Glomerular endothelial cell (primary cell): ENCODE results near the gene SHF. TPM values are rescaled to one million over a fixed set of nuclear protein-coding genes. Genes with fewer than 3 reads are reported as not detected.
A peak's percentile ranks its signal among the peaks of the same experiment; 100 is the strongest.

Experiments
- DNase-seq: peaks from one replicate; pipeline ENCODE4 v3.0.0-alpha.2; 2011; ENCODE audit warnings: low read depth, low spot score; ENCODE audit errors: extremely low read depth
- total RNA-seq: library from RNA; depleted of rRNA; stranded (reverse); fragments of >200 nt; gene quantifications from 2 replicates; pipeline ENCODE4 v1.2.3, GENCODE V29; 2015

Gene SHF
- total RNA-seq, 1 donor from 2014 or later = 1.9 TPM

GRCh38 chr15:45200001-45200798 is 12.4 kb upstream of the SHF start:
- peak; percentile 81 for DNase-seq

- no peak for DNase-seq
Observed at GRCh38 chr15:45199136-45199810, 11.5 kb upstream of the SHF start.

GRCh38 chr15:45198337-45199135 is 10.8 kb upstream of the SHF start:
- DNase-seq = peak; percentile 95

DNA sequence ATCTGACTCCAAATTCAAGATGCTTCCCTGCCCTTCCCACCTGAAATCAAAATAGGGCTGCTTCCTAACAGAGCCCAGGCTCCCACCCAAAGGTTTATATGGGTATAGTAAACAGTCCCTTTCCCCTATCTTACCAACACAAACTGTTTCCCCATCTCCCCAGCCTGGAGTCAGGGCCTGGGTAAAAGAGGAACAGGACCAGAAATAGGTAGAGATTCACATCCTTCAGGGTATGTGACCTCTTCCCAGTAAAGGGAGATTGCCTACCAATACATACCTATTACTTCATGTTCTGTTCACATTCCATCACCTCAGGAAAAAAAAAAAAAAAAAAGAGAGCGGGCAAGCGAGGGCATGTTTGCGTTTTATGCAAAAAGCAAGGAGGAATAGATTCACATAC is 9.7 kb upstream of the SHF start:
- no peak for DNase-seq

- DNase-seq = no peak
Observed at GRCh38 chr15:45187578-45187893, 230 bp downstream of the SHF start.

- DNase-seq = no peak
Observed at GRCh38 chr15:45186771-45187577, 792 bp downstream of the SHF start.

GRCh38 chr15:45185903-45186770 is 1.6 kb downstream of the SHF start:
- no peak for DNase-seq

- DNase-seq = no peak
Observed at GRCh38 chr15:45185069-45185779, 2.5 kb downstream of the SHF start.

- DNase-seq = no peak
Observed at GRCh38 chr15:45184562-45185041, 3.2 kb downstream of the SHF start.

- no peak for DNase-seq
Observed at GRCh38 chr15:45183511-45183910, 4.3 kb downstream of the SHF start.

- no peak for DNase-seq
Observed at GRCh38 chr15:45182996-45183395, 4.8 kb downstream of the SHF start.

GRCh38 chr15:45181491-45182285 is 6.1 kb downstream of the SHF start:
- DNase-seq = no peak

GRCh38 chr15:45180648-45181436 is 6.9 kb downstream of the SHF start:
- no peak for DNase-seq

- DNase-seq = no peak
Observed at GRCh38 chr15:45180201-45180600, 7.6 kb downstream of the SHF start.

DNA sequence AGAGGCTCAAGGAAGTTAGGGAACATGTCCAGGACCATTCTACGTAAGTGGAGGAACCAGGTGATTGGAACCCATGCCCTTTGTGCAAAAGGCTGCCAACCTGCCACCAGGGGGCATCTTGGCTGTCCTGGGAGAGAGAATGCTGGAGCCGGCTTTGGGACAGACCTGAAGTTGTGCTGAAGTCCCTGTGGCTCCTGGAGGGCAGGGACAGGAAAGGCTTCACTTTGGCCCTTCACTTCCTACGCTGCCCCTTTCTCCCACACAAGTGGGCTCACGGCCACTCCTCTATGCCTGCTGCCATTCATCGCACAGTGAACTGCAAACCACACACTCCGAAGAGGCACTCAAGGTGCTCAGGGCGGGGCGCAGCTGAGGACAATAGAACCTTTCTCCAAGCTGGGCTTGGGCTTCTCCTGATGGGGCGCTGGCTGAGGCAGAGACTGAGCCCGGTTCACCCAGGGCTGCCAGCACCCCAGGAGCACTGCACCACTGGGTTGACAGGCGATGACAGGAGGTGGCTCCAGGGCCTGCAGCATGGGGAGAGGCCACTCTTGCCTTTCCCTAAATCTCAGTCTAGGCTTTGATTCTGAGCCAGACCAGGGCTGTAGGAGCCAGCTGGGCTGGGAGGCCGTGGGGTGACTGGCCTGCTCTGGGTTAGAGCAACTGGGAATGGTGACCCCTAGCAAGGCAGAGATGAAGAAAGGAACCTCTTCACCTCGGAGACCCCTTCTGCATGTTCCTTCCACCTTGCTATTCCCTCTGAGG is 8.4 kb downstream of the SHF start:
- no peak for DNase-seq

- DNase-seq = no peak
Observed at GRCh38 chr15:45177285-45177684, 10.5 kb downstream of the SHF start.

DNA sequence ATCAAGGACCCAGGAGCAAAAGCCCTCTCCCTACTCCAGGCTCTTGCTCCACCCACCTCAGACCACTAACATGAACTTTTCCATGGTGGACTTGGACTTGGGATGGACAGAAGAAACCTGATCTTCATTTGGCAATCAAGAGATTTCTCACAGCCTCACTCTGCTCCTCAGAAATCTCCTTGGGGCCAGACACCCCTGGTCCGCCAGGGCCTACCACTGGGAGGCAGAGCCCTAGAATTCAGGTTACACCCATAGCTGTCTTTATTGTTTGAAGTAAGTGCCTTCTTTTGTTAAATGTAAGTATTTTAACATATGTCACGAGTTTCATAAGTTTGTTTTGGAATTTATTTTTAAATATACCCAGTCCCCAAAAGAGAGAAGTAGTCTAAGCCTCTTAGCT is 13.2 kb downstream of the SHF start:
- no peak for DNase-seq
